Activated naive CD8-positive, alpha-beta T cell treated with anti-CD3 and anti-CD28 coated beads for 36 hours (primary cell): ENCODE measurements around the gene TMPO. TPM values are rescaled to one million over a fixed set of nuclear protein-coding genes. Genes with fewer than 3 reads are reported as not detected.
"Not testable (repeated sequence)": the region's sequence is repeated elsewhere in the genome, so short reads cannot be mapped to it uniquely, and the experiment has no call there.

ENCODE experiments used
- DNase-seq: peaks from one replicate; pipeline ENCODE4 v3.0.0; 2021
- H3K27ac Mint-ChIP-seq: one replicate; pipeline ENCODE4 v1.8.0; 2022; ENCODE audit warnings: mild to moderate bottlenecking, moderate library complexity, mixed read lengths
- H3K27me3 Mint-ChIP-seq: one replicate; pipeline ENCODE4 v1.8.0; 2022; ENCODE audit warnings: mild to moderate bottlenecking, mixed read lengths
- H3K36me3 Mint-ChIP-seq: one replicate; pipeline ENCODE4 v1.8.0; 2021; ENCODE audit warnings: mild to moderate bottlenecking, mixed read lengths
- H3K4me1 Mint-ChIP-seq: one replicate; pipeline ENCODE4 v1.8.0; 2021; ENCODE audit warnings: mixed read lengths
- H3K4me3 Mint-ChIP-seq: one replicate; pipeline ENCODE4 v1.8.0; 2022; ENCODE audit warnings: mild to moderate bottlenecking, moderate library complexity, mixed read lengths
- H3K9me3 Mint-ChIP-seq: one replicate; pipeline ENCODE4 v1.8.0; 2022; ENCODE audit warnings: mixed read lengths
- total RNA-seq, 2 experiments: library from RNA; stranded (reverse); gene quantifications; one replicate each; pipeline ENCODE4 v1.2.3, GENCODE V29; 2021

Gene TMPO
- 100 to 1,000 TPM; 322 to 331 TPM for total RNA-seq

- peak within 1 kb of the TSS; percentile 98 for H3K27ac Mint-ChIP-seq
- peaks cover 28% of the 10 kb centered on the region for H3K4me1 Mint-ChIP-seq
- peak within 1 kb of the TSS; percentile 93 for H3K4me3 Mint-ChIP-seq
- peaks cover 49% of the 10 kb centered on the region for H3K36me3 Mint-ChIP-seq
- DNase-seq: peak; percentile 99
- H3K27me3 Mint-ChIP-seq: no peaks in the 10 kb centered on the region
- no peaks in the 10 kb centered on the region for H3K9me3 Mint-ChIP-seq
Measured at GRCh38 chr12:98515287-98516110, at the start of gene TMPO. TMPO (plus strand) TSS chr12:98515590; CDS start chr12:98515868, 278 bp downstream.

GRCh38 chr12:98465950-98466602 lies 49.3 kb upstream of the TMPO start:
- H3K4me1 Mint-ChIP-seq: peaks cover 3% of the 10 kb centered on the region
- no peak overlapping the region for H3K27ac Mint-ChIP-seq
- peaks cover 7% of the 10 kb centered on the region for H3K27me3 Mint-ChIP-seq
- H3K9me3 Mint-ChIP-seq: no peaks in the 10 kb centered on the region
- DNase-seq: no peak
- no peak overlapping the region for H3K4me3 Mint-ChIP-seq
- no peaks in the 10 kb centered on the region for H3K36me3 Mint-ChIP-seq

- Mint-ChIP-seq H3K27ac (no peak overlapping the region), H3K9me3 (no peaks in the 10 kb centered on the region), H3K4me1 (peaks cover 3% of the 10 kb centered on the region), H3K4me3 (no peak overlapping the region), H3K36me3 (no peaks in the 10 kb centered on the region), H3K27me3 (peaks cover 7% of the 10 kb centered on the region)
- DNase-seq: no peak
Measured at GRCh38 chr12:98466640-98467400, 48.6 kb upstream of the TMPO start.

GRCh38 chr12:98469109-98469508 lies 46.3 kb upstream of the TMPO start:
- Mint-ChIP-seq H3K9me3 (no peaks in the 10 kb centered on the region), H3K4me3 (no peak overlapping the region), H3K4me1 (peaks cover 3% of the 10 kb centered on the region), H3K27ac (no peak overlapping the region), H3K27me3 (peaks cover 7% of the 10 kb centered on the region), H3K36me3 (no peaks in the 10 kb centered on the region)
- no peak for DNase-seq

GRCh38 chr12:98470469-98471082 lies 44.8 kb upstream of the TMPO start:
- no peak for DNase-seq
- Mint-ChIP-seq H3K27me3 (peaks cover 3% of the 10 kb centered on the region), H3K9me3 (no peaks in the 10 kb centered on the region), H3K4me3 (no peak overlapping the region), H3K36me3 (no peaks in the 10 kb centered on the region), H3K27ac (no peak overlapping the region), H3K4me1 (peaks cover 1% of the 10 kb centered on the region)

GRCh38 chr12:98471085-98471484 lies 44.3 kb upstream of the TMPO start:
- Mint-ChIP-seq H3K4me1 (no peaks in the 10 kb centered on the region), H3K9me3 (no peaks in the 10 kb centered on the region), H3K27me3 (peaks cover 3% of the 10 kb centered on the region), H3K4me3 (no peak overlapping the region), H3K36me3 (no peaks in the 10 kb centered on the region), H3K27ac (no peak overlapping the region)
- DNase-seq: no peak

- H3K36me3 Mint-ChIP-seq: peaks cover 3% of the 10 kb centered on the region
- no peaks in the 10 kb centered on the region for H3K27me3 Mint-ChIP-seq
- no peak overlapping the region for H3K27ac Mint-ChIP-seq
- no peak for DNase-seq
- H3K9me3 Mint-ChIP-seq: no peaks in the 10 kb centered on the region
- no peaks in the 10 kb centered on the region for H3K4me1 Mint-ChIP-seq
- H3K4me3 Mint-ChIP-seq: no peak overlapping the region
Measured at GRCh38 chr12:98475565-98475908, 39.9 kb upstream of the TMPO start.

- peaks cover 3% of the 10 kb centered on the region for H3K36me3 Mint-ChIP-seq
- no peak for DNase-seq
- H3K27ac Mint-ChIP-seq: no peak overlapping the region
- no peaks in the 10 kb centered on the region for H3K4me1 Mint-ChIP-seq
- H3K4me3 Mint-ChIP-seq: no peak overlapping the region
- H3K9me3 Mint-ChIP-seq: no peaks in the 10 kb centered on the region
- H3K27me3 Mint-ChIP-seq: no peaks in the 10 kb centered on the region
Measured at GRCh38 chr12:98478606-98479005, 36.8 kb upstream of the TMPO start.

- Mint-ChIP-seq H3K27ac (no peak overlapping the region), H3K9me3 (no peaks in the 10 kb centered on the region), H3K4me1 (no peaks in the 10 kb centered on the region)
Measured at GRCh38 chr12:98483621-98484503, 31.5 kb upstream of the TMPO start.

GRCh38 chr12:98485792-98486340 lies 29.5 kb upstream of the TMPO start:
- Mint-ChIP-seq H3K36me3 (no peaks in the 10 kb centered on the region), H3K9me3 (no peaks in the 10 kb centered on the region), H3K27me3 (no peaks in the 10 kb centered on the region), H3K4me3 (no peak overlapping the region), H3K4me1 (peaks cover under 1% of the 10 kb centered on the region), H3K27ac (no peak overlapping the region)
- no peak for DNase-seq

More at GRCh38 chr12:98483621-98484503, 31.5 kb upstream of the TMPO start:
- Mint-ChIP-seq H3K36me3 (no peaks in the 10 kb centered on the region), H3K27me3 (no peaks in the 10 kb centered on the region), H3K4me3 (no peak overlapping the region)
- DNase-seq: no peak

GRCh38 chr12:98488416-98488815 lies 27.0 kb upstream of the TMPO start:
- H3K9me3 Mint-ChIP-seq, DNase-seq, H3K4me3 Mint-ChIP-seq, H3K36me3 Mint-ChIP-seq, H3K27ac Mint-ChIP-seq, H3K4me1 Mint-ChIP-seq, H3K27me3 Mint-ChIP-seq: not testable (repeated sequence)

GRCh38 chr12:98489176-98489575 lies 26.2 kb upstream of the TMPO start:
- DNase-seq: no peak
- Mint-ChIP-seq H3K4me1 (peaks cover 5% of the 10 kb centered on the region), H3K4me3 (no peak overlapping the region), H3K27me3 (no peaks in the 10 kb centered on the region), H3K9me3 (no peaks in the 10 kb centered on the region), H3K36me3 (no peaks in the 10 kb centered on the region), H3K27ac (no peak overlapping the region)

GRCh38 chr12:98490501-98491453 lies 24.6 kb upstream of the TMPO start:
- Mint-ChIP-seq H3K36me3 (no peaks in the 10 kb centered on the region), H3K27me3 (no peaks in the 10 kb centered on the region), H3K27ac (peak overlapping the region; percentile 90), H3K4me1 (peaks cover 5% of the 10 kb centered on the region), H3K4me3 (peak overlapping the region; percentile 57), H3K9me3 (no peaks in the 10 kb centered on the region)
- DNase-seq: peak; percentile 73
